Gastrocnemius medialis (tissue), 4 donors: ENCODE data around the gene PNPLA3.

Experiments
- CTCF ChIP-seq, 5 experiments: fragments of 450-650 bp in 3 of 5; fragments of 200-600 bp in 2 of 5; sonication (generic) in 2 of 5; IDR thresholded peaks in 4 of 5; conservative IDR thresholded peaks in 1 of 5; 1 replicate in 4 of 5; 2 replicates in 1 of 5; pipeline ENCODE4 v1.5.1; 2016 to 2019; ENCODE audit warnings: antibody characterized with exemption in 5 of 5, mild to moderate bottlenecking in 3 of 5, moderate library complexity in 3 of 5
- POLR2A ChIP-seq, 2 donors: fragments of 450-650 bp; IDR thresholded peaks; one replicate each; pipeline ENCODE4 v1.6.1; 2017; ENCODE audit warnings: antibody characterized with exemption in 2 of 2, mild to moderate bottlenecking in 2 of 2, moderate library complexity in 2 of 2

DNA sequence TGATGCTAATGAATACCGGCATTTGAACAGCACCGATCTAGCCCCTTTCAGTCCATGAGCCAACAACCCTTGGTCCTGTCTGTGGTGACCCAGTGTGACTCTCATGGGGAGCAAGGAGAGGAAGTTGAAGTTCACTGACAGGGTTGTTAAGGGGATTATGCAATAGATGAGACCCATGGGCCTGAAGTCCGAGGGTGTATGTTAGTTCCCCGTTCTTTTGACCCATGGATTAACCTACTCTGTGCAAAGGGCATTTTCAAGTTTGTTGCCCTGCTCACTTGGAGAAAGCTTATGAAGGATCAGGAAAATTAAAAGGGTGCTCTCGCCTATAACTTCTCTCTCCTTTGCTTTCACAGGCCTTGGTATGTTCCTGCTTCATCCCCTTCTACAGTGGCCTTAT is 4.9 kb downstream of the PNPLA3 start:
- no peak for TF ChIP-seq CTCF (IDR thresholded peaks at IDR 0.05 in 4 of 5, conservative IDR thresholded peaks at IDR 0.05 in 1 of 5)
- TF ChIP-seq POLR2A (IDR thresholded peaks at IDR 0.05) = no peak
